A549 (cell line): ENCODE measurements around the gene AFF3. TPM values are rescaled to one million over a fixed set of nuclear protein-coding genes. Genes with fewer than 3 reads are reported as not detected.

Experiments used
- ATAC-seq, 2 experiments: fragments of 200-7000 bp in 1 of 2; fragments of >200 bp in 1 of 2; cut with Nextera tagmentation in 1 of 2; cut with Tn5 transposase in 1 of 2; 3 replicates each; pipeline versions ENCODE4 v1.8.0 to v1.9.1; 2018 to 2020; ENCODE audit warnings: mild to moderate bottlenecking in 1 of 2, moderate library complexity in 1 of 2
- CTCF ChIA-PET: fragments of 300-600 bp; sonication (Branson Sonifier 250); formaldehyde crosslinking; extraction: SDS; loops from one replicate; lab custom pipeline; 2021; ENCODE audit warnings: antibody characterized with exemption, inconsistent platforms; lab: Yijun Ruan, JAX
- POLR2A ChIA-PET: fragments of 350-600 bp; formaldehyde crosslinking; extraction: SDS; loops from one replicate; lab custom pipeline; 2021; ENCODE audit warnings: antibody characterized with exemption, inconsistent platforms; lab: Yijun Ruan, JAX
- DNase-seq, 2 experiments: peaks; one replicate each; pipeline versions ENCODE4 v3.0.0 to v3.0.0-alpha.2; 2011 to 2016; ENCODE audit warnings: low read depth in 1 of 2, low spot score in 1 of 2
- FAIRE-seq: peaks from 2 replicates; lab custom pipeline; 2011; peaks lifted over from hg19 to GRCh38; lab: Jason Lieb, UNC
- H3K27ac ChIP-seq, 2 experiments: fragments of >200 bp; sonication (Bioruptor Twin); formaldehyde crosslinking; 3 replicates each; pipeline ENCODE4 v1.5.1; 2016 to 2017
- H3K4me1 ChIP-seq: fragments of >200 bp; sonication (Bioruptor Twin); formaldehyde crosslinking; 3 replicates; pipeline ENCODE4 v1.6.1; 2016
- H3K4me2 ChIP-seq: fragments of >200 bp; sonication (Bioruptor Twin); formaldehyde crosslinking; 3 replicates; pipeline ENCODE4 v1.6.1; 2016
- H3K4me3 ChIP-seq: fragments of >200 bp; sonication (Bioruptor Twin); formaldehyde crosslinking; 3 replicates; pipeline ENCODE4 v1.5.1; 2016
- H3K9me3 ChIP-seq: fragments of >200 bp; sonication (Bioruptor Twin); formaldehyde crosslinking; 3 replicates; pipeline ENCODE4 v1.6.1; 2016
- CBX8 ChIP-seq: fragments of 200-600 bp; sonication (generic); IDR thresholded peaks from 2 replicates; pipeline ENCODE4 v1.6.1; 2016
- CEBPB ChIP-seq, 2 experiments: fragments of >200 bp in 1 of 2; sonication (Bioruptor Twin) in 1 of 2; formaldehyde crosslinking in 1 of 2; IDR thresholded peaks; 2 replicates each; pipeline ENCODE4 v1.6.1; 2012 to 2016
- CHD2 ChIP-seq: fragments of 150-350 bp; IDR thresholded peaks from 2 replicates; pipeline ENCODE4 v1.6.1; 2014; ENCODE audit warnings: low read length; ENCODE audit not compliant: partially characterized antibody
- CHD4 ChIP-seq: fragments of 200-600 bp; sonication (generic); IDR thresholded peaks from 2 replicates; pipeline ENCODE4 v1.6.1; 2016; ENCODE audit warnings: antibody characterized with exemption, mild to moderate bottlenecking, borderline replicate concordance
- CTCF ChIP-seq: fragments of >200 bp; sonication (Bioruptor Twin); formaldehyde crosslinking; IDR thresholded peaks from 3 replicates; pipeline ENCODE4 v1.5.1; 2016
- ESRRA ChIP-seq: fragments of 150-350 bp; IDR thresholded peaks from 2 replicates; pipeline ENCODE4 v1.6.1; 2014; ENCODE audit warnings: mild to moderate bottlenecking, low read length, borderline replicate concordance
- FOXS1 ChIP-seq: fragments of 250-450 bp; sonication (Bioruptor Pico); IDR thresholded peaks from 2 replicates; pipeline ENCODE4 v1.5.0; 2020; ENCODE audit warnings: mild to moderate bottlenecking, moderate library complexity
- HES2 ChIP-seq: fragments of >200 bp; sonication (Bioruptor Twin); formaldehyde crosslinking; IDR thresholded peaks from 2 replicates; pipeline ENCODE4 v1.6.1; 2016
- JUNB ChIP-seq: fragments of >200 bp; sonication (Bioruptor Twin); formaldehyde crosslinking; IDR thresholded peaks from 2 replicates; pipeline ENCODE4 v1.6.1; 2016
- KDM1A ChIP-seq: fragments of 200-600 bp; sonication (generic); IDR thresholded peaks from 2 replicates; pipeline ENCODE4 v1.6.1; 2016; ENCODE audit warnings: low read depth, mild to moderate bottlenecking
- MAZ ChIP-seq: fragments of 150-350 bp; IDR thresholded peaks from 2 replicates; pipeline ENCODE4 v1.6.1; 2014; ENCODE audit warnings: antibody characterized with exemption, low read depth, low read length, borderline replicate concordance
- MYC ChIP-seq: IDR thresholded peaks from 2 replicates; pipeline ENCODE4 v1.6.1; 2012; ENCODE audit warnings: mild to moderate bottlenecking, inconsistent platforms, low read length, improper control_type of control experiment, borderline replicate concordance
- PHF8 ChIP-seq: fragments of 200-600 bp; sonication (generic); IDR thresholded peaks from 2 replicates; pipeline ENCODE4 v1.6.1; 2016; ENCODE audit warnings: low read depth, mild to moderate bottlenecking, antibody characterized with exemption, moderate library complexity, borderline replicate concordance
- POLR2A ChIP-seq: IDR thresholded peaks from 2 replicates; pipeline ENCODE4 v1.6.1; 2012; ENCODE audit warnings: mild to moderate bottlenecking, low read length
- RCOR1 ChIP-seq: fragments of 150-350 bp; IDR thresholded peaks from 2 replicates; pipeline ENCODE4 v1.6.1; 2014; ENCODE audit warnings: antibody characterized with exemption, low read length, low read depth
- RFX5 ChIP-seq: fragments of 450-650 bp; IDR thresholded peaks from 2 replicates; pipeline ENCODE4 v1.7.1; 2014; ENCODE audit warnings: antibody characterized with exemption, mild to moderate bottlenecking, moderate library complexity
- TP53 ChIP-seq: fragments of 250-450 bp; sonication (Bioruptor Pico); IDR thresholded peaks from 2 replicates; pipeline ENCODE4 v1.5.0; 2021; ENCODE audit warnings: mild to moderate bottlenecking, moderate library complexity
- ZFP36 ChIP-seq: fragments of 450-650 bp; IDR thresholded peaks from 2 replicates; pipeline ENCODE4 v1.6.1; 2014; ENCODE audit warnings: borderline replicate concordance; ENCODE audit not compliant: partially characterized antibody
- WGBS: methylation state at CpG from one replicate; pipeline ENCODE4 v1.1.6; 2017; ENCODE audit errors: missing lambda C conversion rate; 5-methylcytosine and 5-hydroxymethylcytosine counted together
- polyA plus RNA-seq, 4 experiments: library from polyadenylated mRNA; depleted of rRNA in 3 of 4; stranded (reverse); fragments of >200 nt; fragmentation: RNase III in 1 of 4; extraction: RNeasy Plus Mini Kit Qiagen cat#74134 plus additional on column Dnase treatment in 1 of 4; gene quantifications; 2 replicates in 3 of 4; 3 replicates in 1 of 4; pipeline ENCODE4 v1.2.3, GENCODE V29; 2011 to 2017

AFF3 gene
- polyA plus RNA-seq, 2 of the 4 experiments (the other 2 are of a cell fraction): not detected

- TF ChIP-seq ZFP36 (no peak), TP53 (CRISPR knock-in tag) (no peak), CTCF (no peak), CHD2 (no peak), CBX8 (no peak)
Measured at GRCh38 chr2:99593692-99594427, 548.5 kb downstream of the AFF3 start (continued).

GRCh38 chr2:99576775-99577174 lies 565.6 kb downstream of the AFF3 start:
- no peak for ATAC-seq
- no peak overlapping the region for H3K27ac ChIP-seq
- H3K9me3 ChIP-seq: no peaks in the 10 kb centered on the region
- FAIRE-seq: no peak
- H3K4me2 ChIP-seq: no peak overlapping the region
- TF ChIP-seq JUNB: no peak
- TF ChIP-seq MYC: no peak
- no peak for TF ChIP-seq CEBPB (IDR thresholded peaks at IDR 0.05)
- no peak for TF ChIP-seq RCOR1
- TF ChIP-seq CHD4: no peak
- TF ChIP-seq MAZ: no peak
- no peak for TF ChIP-seq FOXS1
- no peak for TF ChIP-seq KDM1A
- no peak for TF ChIP-seq PHF8
- TF ChIP-seq ZFP36: no peak
- TF ChIP-seq HES2: no peak
- no peak for TF ChIP-seq POLR2A
- TF ChIP-seq ESRRA: no peak
- TF ChIP-seq, all 56 proteins: peak for 0
- DNase-seq: no peak
- Histone ChIP-seq H3K4me3 (no peak overlapping the region), H3K4me1 (no peaks in the 10 kb centered on the region)
- WGBS: 58% methylated on average over 3 of the region's 3 CpGs
- POLR2A ChIA-PET: no interaction called here
- CTCF ChIA-PET: interaction anchor here (1.4 kb wide), 1 partner anchor 356 kb away, joined by 3 read pairs; no protein-coding TSS in a partner anchor

- H3K4me3 ChIP-seq: no peak overlapping the region
- no peak for ATAC-seq
- WGBS: 58% methylated on average over 11 of the region's 11 CpGs
- FAIRE-seq: no peak
- TF ChIP-seq RFX5 (no peak), MAZ (no peak)
- TF ChIP-seq, all 56 proteins: peak for 0
- H3K9me3 ChIP-seq: no peaks in the 10 kb centered on the region
- POLR2A ChIA-PET: no interaction called here
- no peaks in the 10 kb centered on the region for H3K4me1 ChIP-seq
- no peak overlapping the region for H3K27ac ChIP-seq
- CTCF ChIA-PET: interaction anchor here (3.8 kb wide), 1 partner anchor 15 kb away, joined by 22 read pairs; no protein-coding TSS in a partner anchor
- DNase-seq: no peak
- no peak overlapping the region for H3K4me2 ChIP-seq
Measured at GRCh38 chr2:99573634-99574251, 568.6 kb downstream of the AFF3 start.
